GM19351 (cell line): Measurements from ENCODE around the gene GAL.

ENCODE experiments used
- ATAC-seq: cut with Tn5 transposase; IDR thresholded peaks from one replicate; pipeline ENCODE4 v1.9.1; 2021; ENCODE audit warnings: mild to moderate bottlenecking, moderate library complexity; ENCODE audit not compliant: unreplicated experiment

GAL gene

GRCh38 chr11:68658661-68659060, 25.7 kb upstream of the GAL start:
- ATAC-seq, result no peak

GRCh38 chr11:68659158-68659921, 25.0 kb upstream of the GAL start:
- ATAC-seq, result no peak

GRCh38 chr11:68660066-68660810, 24.1 kb upstream of the GAL start:
- no peak for ATAC-seq

GRCh38 chr11:68661014-68661413, 23.3 kb upstream of the GAL start:
- ATAC-seq, result no peak

GRCh38 chr11:68661697-68662603, 22.4 kb upstream of the GAL start:
- no peak for ATAC-seq

- no peak for ATAC-seq
These were observed 20.8 kb upstream of the GAL start for GRCh38 chr11:68663482-68664010.

- ATAC-seq, result no peak
These were observed 20.2 kb upstream of the GAL start for GRCh38 chr11:68664141-68664540.

GRCh38 chr11:68664906-68665305, 19.4 kb upstream of the GAL start:
- no peak for ATAC-seq

GRCh38 chr11:68665436-68665835, 18.9 kb upstream of the GAL start:
- ATAC-seq, result no peak

GRCh38 chr11:68666849-68667248, 17.5 kb upstream of the GAL start:
- no peak for ATAC-seq

- no peak for ATAC-seq
These were observed 16.5 kb upstream of the GAL start for GRCh38 chr11:68667511-68668500.

- ATAC-seq, result no peak
These were observed 14.8 kb upstream of the GAL start for GRCh38 chr11:68669301-68670090.

- ATAC-seq, result no peak
These were observed 13.9 kb upstream of the GAL start for GRCh38 chr11:68670208-68670992.

GRCh38 chr11:68673306-68673945, 10.9 kb upstream of the GAL start:
- ATAC-seq, result no peak

- no peak for ATAC-seq
These were observed 10.4 kb upstream of the GAL start for GRCh38 chr11:68673991-68674390.

GRCh38 chr11:68674461-68674860, 9.9 kb upstream of the GAL start:
- no peak for ATAC-seq

GRCh38 chr11:68677432-68677831, 6.9 kb upstream of the GAL start:
- no peak for ATAC-seq

GRCh38 chr11:68678031-68678441, 6.3 kb upstream of the GAL start:
- no peak for ATAC-seq
